A673 (cell line): Measurements from ENCODE around the gene NDUFB11. TPM values are rescaled to one million over a fixed set of nuclear protein-coding genes. Genes with fewer than 3 reads are reported as not detected.

Experiments used
- BruUV-seq: library from RNA; stranded (reverse); fragments of 400-500 nt; replicated peaks from 2 replicates; lab custom pipeline; 2021; lab: Mats Ljungman, UMichigan
- CTCF ChIA-PET: fragments of 300-600 bp; sonication (Branson Sonifier 250); formaldehyde crosslinking; loops from one replicate; lab custom pipeline; 2022; ENCODE audit warnings: antibody characterized with exemption; lab: Charles Lee
- POLR2A ChIA-PET: fragments of 300-600 bp; sonication (Branson Sonifier 250); formaldehyde crosslinking; loops from one replicate; lab custom pipeline; 2022; ENCODE audit warnings: antibody characterized with exemption; ENCODE audit not compliant: low non-redundant PET; lab: Charles Lee
- DNase-seq: peaks from one replicate; pipeline ENCODE4 v3.0.0-alpha.2; 2015; ENCODE audit warnings: low spot score
- H3K27ac ChIP-seq: fragments of 200-600 bp; sonication (generic); 2 replicates; pipeline ENCODE4 v1.5.1; 2016; ENCODE audit warnings: mixed run types, low read depth, mild to moderate bottlenecking, mixed read lengths, antibody characterized with exemption, low read length; ENCODE audit not compliant: poor library complexity, severe bottlenecking
- H3K27me3 ChIP-seq: fragments of 200-600 bp; sonication (generic); replicated peaks from 2 replicates; pipeline ENCODE4 v1.6.1; 2017; ENCODE audit warnings: mixed run types, low read depth, mild to moderate bottlenecking, mixed read lengths, antibody characterized with exemption, low read length; ENCODE audit not compliant: insufficient read depth, poor library complexity
- H3K36me3 ChIP-seq: fragments of 200-600 bp; sonication (generic); 2 replicates; pipeline ENCODE4 v1.6.1; 2016; ENCODE audit warnings: mixed run types, mild to moderate bottlenecking, mixed read lengths, antibody characterized with exemption, low read length; ENCODE audit not compliant: insufficient read depth, poor library complexity, severe bottlenecking
- H3K4me1 ChIP-seq: fragments of 200-600 bp; sonication (generic); 2 replicates; pipeline ENCODE4 v1.6.1; 2017; ENCODE audit warnings: mixed run types, mild to moderate bottlenecking, mixed read lengths, antibody characterized with exemption, low read length; ENCODE audit not compliant: insufficient read depth, poor library complexity, severe bottlenecking
- H3K4me3 ChIP-seq: fragments of 200-600 bp; sonication (generic); 2 replicates; pipeline ENCODE4 v1.5.1; 2016; ENCODE audit warnings: low read depth, mixed run types, mild to moderate bottlenecking, mixed read lengths, low read length; ENCODE audit not compliant: poor library complexity, severe bottlenecking
- H3K9me3 ChIP-seq: fragments of 200-600 bp; sonication (generic); 2 replicates; pipeline ENCODE4 v1.6.1; 2016; ENCODE audit warnings: mixed run types, low read depth, mild to moderate bottlenecking, mixed read lengths, antibody characterized with exemption, low read length; ENCODE audit not compliant: poor library complexity, severe bottlenecking
- CTCF ChIP-seq: fragments of 300-800, 200-600 bp; sonication (generic); conservative IDR thresholded peaks from 2 replicates; pipeline ENCODE4 v1.5.1; 2017; ENCODE audit warnings: low read depth, mild to moderate bottlenecking, antibody characterized with exemption, low read length, moderate library complexity, mixed read lengths
- EZH2 ChIP-seq: fragments of 200-600 bp; sonication (generic); IDR thresholded peaks from 2 replicates; pipeline ENCODE4 v1.6.1; 2017; ENCODE audit warnings: borderline replicate concordance, low read depth, mild to moderate bottlenecking, mixed read lengths, antibody characterized with exemption, low read length; ENCODE audit not compliant: poor library complexity, severe bottlenecking
- intact Hi-C: fragments of 100-400 bp; cut with micrococcal nuclease; formaldehyde crosslinking; loops from one replicate; pipeline ENCODE4 v1.10.0; 2022; ENCODE audit not compliant: unreplicated experiment
- total RNA-seq: library from RNA; stranded (reverse); gene quantifications from 2 replicates; pipeline ENCODE4 v1.2.3, GENCODE V29; 2021

The NDUFB11 gene
- total RNA-seq, 1 experiment from 2014 or later = 137 TPM

DNA sequence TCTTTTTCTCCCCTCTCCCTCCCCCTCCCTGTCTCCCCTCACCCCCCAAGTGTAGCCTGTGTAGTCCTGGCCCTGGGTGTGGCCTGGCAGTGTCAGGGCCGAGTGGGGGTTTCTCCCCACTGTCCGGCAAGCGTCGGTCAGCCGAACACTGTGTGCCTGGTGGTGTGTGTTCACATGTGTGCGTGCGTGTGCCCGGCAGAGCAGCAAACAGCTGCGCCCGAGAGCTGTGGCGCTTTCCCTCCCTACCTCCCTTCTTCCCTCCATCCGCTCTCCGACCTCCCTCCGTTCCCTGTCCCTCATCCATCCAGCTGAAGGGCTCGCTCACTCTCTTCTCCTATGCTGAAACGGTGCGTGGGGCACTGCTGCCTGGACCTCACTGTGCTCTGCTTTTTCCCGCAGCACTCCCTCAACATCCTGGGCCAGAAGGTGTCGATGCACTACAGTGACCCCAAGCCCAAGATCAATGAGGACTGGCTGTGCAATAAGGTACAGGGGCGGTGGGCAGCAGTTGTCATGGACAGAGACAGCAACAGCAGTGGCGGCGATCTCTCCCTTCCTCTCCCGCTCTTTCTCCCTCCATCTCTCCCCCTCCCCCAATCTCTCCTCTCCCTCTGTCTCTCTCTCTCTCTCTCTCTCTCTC, 31.7 kb upstream of the NDUFB11 start:
- Histone ChIP-seq H3K27ac (no peak overlapping the region), H3K4me3 (no peak overlapping the region), H3K4me1 (no peaks in the 10 kb centered on the region), H3K27me3 (no peaks in the 10 kb centered on the region), H3K9me3 (no peaks in the 10 kb centered on the region), H3K36me3 (peaks cover 44% of the 10 kb centered on the region)
- no peak for TF ChIP-seq EZH2
- TF ChIP-seq CTCF = no peak
- intact Hi-C loops = no loop called here
- no TSS peak for BruUV-seq
- no peak for DNase-seq
- POLR2A ChIA-PET = no interaction called here
- CTCF ChIA-PET = no interaction called here

- DNase-seq = no peak
- intact Hi-C loops = no loop called here
Measured at GRCh38 chrX:47175588-47175980, 31.1 kb upstream of the NDUFB11 start.

DNA sequence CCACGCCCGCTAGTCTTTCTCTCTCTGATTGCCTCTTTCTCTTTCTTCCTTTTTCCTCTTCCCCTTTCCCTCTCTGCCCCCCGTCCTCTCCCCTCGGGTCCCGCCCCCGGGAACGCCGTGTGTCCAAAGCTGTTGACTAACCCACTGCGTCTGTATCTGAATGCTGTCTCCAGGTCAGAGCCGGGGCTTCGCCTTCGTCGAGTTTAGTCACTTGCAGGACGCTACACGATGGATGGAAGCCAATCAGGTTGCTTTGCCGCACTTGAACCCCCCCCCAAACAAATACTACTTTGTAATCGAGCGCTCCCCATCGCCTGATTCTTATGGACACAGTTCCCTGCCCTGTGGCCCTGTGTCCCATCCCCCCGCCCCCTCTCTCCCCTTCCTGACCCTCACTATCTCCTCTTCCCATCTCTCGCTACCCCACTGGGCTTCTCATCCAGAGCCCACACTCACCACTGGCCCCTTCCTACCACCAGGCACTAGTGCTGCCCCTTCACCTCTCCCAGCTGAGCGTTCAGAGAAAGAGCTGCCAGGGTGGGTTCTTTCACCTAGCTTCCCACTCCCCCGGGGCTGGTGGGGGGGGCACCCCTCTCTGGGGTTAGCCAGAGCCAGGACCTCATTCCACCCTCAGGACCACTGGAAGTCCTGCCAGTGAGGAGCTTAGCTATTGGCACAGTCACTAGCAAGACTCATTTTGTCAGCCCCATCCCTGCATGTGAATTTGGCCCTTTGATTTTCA, 30.5 kb upstream of the NDUFB11 start:
- intact Hi-C loops = no loop called here
- H3K27me3 ChIP-seq = no peaks in the 10 kb centered on the region
- DNase-seq = no peak
- no peak overlapping the region for H3K27ac ChIP-seq
- H3K4me3 ChIP-seq = no peak overlapping the region
- no peak for TF ChIP-seq CTCF
- TF ChIP-seq EZH2 = no peak
- no TSS peak for BruUV-seq
- CTCF ChIA-PET = no interaction called here
- no peaks in the 10 kb centered on the region for H3K9me3 ChIP-seq
- H3K4me1 ChIP-seq = no peaks in the 10 kb centered on the region
- H3K36me3 ChIP-seq = peaks cover 39% of the 10 kb centered on the region
- POLR2A ChIA-PET = no interaction called here

More at GRCh38 chrX:47175588-47175980, 31.1 kb upstream of the NDUFB11 start:
- Histone ChIP-seq H3K27ac (no peak overlapping the region), H3K4me1 (no peaks in the 10 kb centered on the region), H3K9me3 (no peaks in the 10 kb centered on the region), H3K27me3 (no peaks in the 10 kb centered on the region), H3K36me3 (peaks cover 42% of the 10 kb centered on the region), H3K4me3 (no peak overlapping the region)
- POLR2A ChIA-PET = no interaction called here
- BruUV-seq = no TSS peak
- CTCF ChIA-PET = no interaction called here
- no peak for TF ChIP-seq CTCF
- no peak for TF ChIP-seq EZH2
